ENCODE data around the gene DBX1.

DNA sequence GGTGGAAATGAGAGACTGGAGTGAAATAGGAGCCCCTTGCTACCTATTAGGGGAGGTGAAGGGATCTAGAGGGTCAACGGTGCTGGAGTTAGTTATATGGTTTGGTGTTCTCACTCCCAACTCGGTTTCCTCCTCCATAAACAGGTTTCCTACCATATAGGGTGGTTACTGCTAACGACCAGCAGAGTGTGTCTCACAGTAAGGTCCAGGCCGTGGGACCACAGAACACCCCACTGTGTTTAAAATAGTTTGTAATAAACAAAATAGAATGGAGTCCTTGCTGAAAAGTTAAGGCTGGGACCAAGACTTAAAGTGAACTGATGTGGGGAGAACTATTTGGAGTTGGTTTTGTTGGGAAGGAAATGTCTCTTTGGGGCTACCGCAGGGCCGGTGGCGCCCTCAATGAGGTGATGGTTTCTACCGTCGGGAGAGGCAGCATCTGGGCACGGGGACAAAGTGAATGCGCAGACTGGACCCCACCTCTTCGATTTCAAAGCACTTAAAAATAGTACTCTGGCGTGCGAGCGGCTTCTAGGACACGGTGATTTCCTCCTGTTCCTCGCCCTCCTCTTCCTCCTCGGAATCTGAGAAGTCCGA is 4.5 kb downstream of the DBX1 start:
- peak; percentile 35 for TF ChIP-seq EZH2 (IDR thresholded peaks at IDR 0.05; ENCODE audit: insufficient read depth, poor library complexity, severe bottlenecking)
- no peak; the same call in 1 of the 2 replicates for TF ChIP-seq EZH2phosphoT487 (IDR thresholded peaks at IDR 0.05; ENCODE audit: insufficient read depth, low read depth)

All from GM23248 (cell line).